Peyer's patch (tissue), 4 donors: ENCODE measurements around the gene MAPK8IP1.

Source experiments
- POLR2A ChIP-seq, 2 donors: fragments of 450-650 bp; IDR thresholded peaks; one replicate each; pipeline ENCODE4 v1.5.1; 2017; ENCODE audit warnings: antibody characterized with exemption in 2 of 2, mild to moderate bottlenecking in 2 of 2, moderate library complexity in 2 of 2
- TF ChIP-seq, protein P1 (sequence below), 6 experiments: fragments of 450-650 bp in 4 of 6; fragments of 200-600 bp in 2 of 6; sonication (generic) in 1 of 6; IDR thresholded peaks; one replicate each; pipeline ENCODE4 v1.5.1; 2017 to 2019; ENCODE audit warnings: antibody characterized with exemption in 6 of 6, mild to moderate bottlenecking in 3 of 6, moderate library complexity in 1 of 6

DNA sequence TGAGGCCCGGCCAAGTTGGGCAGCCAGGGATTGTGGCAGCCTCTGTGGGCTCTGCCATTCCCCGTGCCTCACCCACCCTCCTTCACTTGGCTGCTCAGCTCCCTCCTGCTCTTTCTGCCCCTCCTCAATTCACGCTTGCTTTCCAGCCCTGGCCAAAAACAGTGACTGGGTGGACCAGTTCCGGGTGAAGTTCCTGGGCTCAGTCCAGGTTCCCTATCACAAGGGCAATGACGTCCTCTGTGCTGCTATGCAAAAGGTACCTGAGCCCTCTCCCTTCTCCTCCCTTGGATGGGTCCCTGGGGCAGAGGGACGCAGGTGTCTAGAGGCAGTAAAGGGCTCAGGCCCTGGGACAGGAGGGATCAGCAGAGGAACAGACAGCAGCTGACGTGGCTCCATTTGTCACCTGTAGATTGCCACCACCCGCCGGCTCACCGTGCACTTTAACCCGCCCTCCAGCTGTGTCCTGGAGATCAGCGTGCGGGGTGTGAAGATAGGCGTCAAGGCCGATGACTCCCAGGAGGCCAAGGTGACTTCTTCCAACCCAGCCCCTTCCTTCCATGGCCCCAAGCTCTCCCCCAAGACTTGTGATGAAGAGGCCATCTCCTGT, 19.0 kb downstream of the MAPK8IP1 start:
- TF ChIP-seq, protein P1, sequence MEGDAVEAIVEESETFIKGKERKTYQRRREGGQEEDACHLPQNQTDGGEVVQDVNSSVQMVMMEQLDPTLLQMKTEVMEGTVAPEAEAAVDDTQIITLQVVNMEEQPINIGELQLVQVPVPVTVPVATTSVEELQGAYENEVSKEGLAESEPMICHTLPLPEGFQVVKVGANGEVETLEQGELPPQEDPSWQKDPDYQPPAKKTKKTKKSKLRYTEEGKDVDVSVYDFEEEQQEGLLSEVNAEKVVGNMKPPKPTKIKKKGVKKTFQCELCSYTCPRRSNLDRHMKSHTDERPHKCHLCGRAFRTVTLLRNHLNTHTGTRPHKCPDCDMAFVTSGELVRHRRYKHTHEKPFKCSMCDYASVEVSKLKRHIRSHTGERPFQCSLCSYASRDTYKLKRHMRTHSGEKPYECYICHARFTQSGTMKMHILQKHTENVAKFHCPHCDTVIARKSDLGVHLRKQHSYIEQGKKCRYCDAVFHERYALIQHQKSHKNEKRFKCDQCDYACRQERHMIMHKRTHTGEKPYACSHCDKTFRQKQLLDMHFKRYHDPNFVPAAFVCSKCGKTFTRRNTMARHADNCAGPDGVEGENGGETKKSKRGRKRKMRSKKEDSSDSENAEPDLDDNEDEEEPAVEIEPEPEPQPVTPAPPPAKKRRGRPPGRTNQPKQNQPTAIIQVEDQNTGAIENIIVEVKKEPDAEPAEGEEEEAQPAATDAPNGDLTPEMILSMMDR (IDR thresholded peaks at IDR 0.05) = no peak
- no peak for TF ChIP-seq POLR2A (IDR thresholded peaks at IDR 0.05)
